Measurements from ENCODE around the gene INPP5D. TPM values are rescaled to one million over a fixed set of nuclear protein-coding genes. Genes with fewer than 3 reads are reported as not detected.

Gene INPP5D
- total and polyA plus RNA-seq, 4 donors = 7.6 to 26.1 (median 25.3) TPM

DNA sequence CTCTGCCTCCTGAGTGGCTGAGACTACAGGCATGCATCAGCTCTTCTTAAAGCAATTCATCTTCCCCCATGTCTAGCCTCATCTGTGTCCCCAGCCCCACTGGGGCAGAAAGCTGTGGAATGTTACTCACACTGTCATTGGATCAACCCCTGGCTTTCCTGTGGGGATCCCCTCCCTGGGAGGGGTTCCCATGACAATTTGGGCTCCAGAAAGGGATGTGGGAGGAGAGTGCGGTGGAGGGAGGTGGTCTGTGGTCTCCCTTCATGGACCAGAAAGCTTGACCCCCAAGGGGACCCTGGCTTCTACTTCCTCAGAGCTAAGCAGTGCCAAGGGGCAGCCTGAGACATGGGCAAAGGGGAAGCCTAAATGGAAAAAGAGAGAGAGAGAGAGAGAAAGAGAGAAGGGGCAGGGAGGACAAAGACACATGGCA lies 48.4 kb upstream of the INPP5D start:
- Histone ChIP-seq H3K36me3 (ENCODE audit: control insufficient read depth in 4 of 4, insufficient read depth in 4 of 4, low read length in 4 of 4) (no peaks in the 10 kb centered on the region), H3K27ac (ENCODE audit: low read depth in 1 of 2, low read length in 1 of 2) (no peak overlapping the region), H3K9me3 (ENCODE audit: control insufficient read depth in 4 of 4, insufficient read depth in 3 of 4, low read length in 3 of 4) (no peaks in the 10 kb centered on the region), H3K4me3 (no peak overlapping the region), H3K9ac (ENCODE audit: insufficient read depth in 1 of 2, low read length in 2 of 2) (no peak overlapping the region), H3K27me3 (ENCODE audit: control insufficient read depth in 3 of 3, insufficient read depth in 3 of 3, low read length in 2 of 3) (no peaks in the 10 kb centered on the region), H3K4me1 (ENCODE audit: control insufficient read depth in 5 of 5, insufficient read depth in 5 of 5, low read length in 5 of 5) (peaks cover 0 to 9% (median 4%) of the 10 kb centered on the region in 5 donors)
- ATAC-seq (ENCODE audit: insufficient read depth, low FRiP score) = no peak
- 80 to 82% methylated on average over 1 of the region's 1 CpG for WGBS, 2 donors
- peak in 1 of 3 donors; percentile 3 for DNase-seq
- no peak for TF ChIP-seq CTCF (IDR thresholded peaks at IDR 0.05; ENCODE audit: control extremely low read depth, extremely low read depth)

DNA sequence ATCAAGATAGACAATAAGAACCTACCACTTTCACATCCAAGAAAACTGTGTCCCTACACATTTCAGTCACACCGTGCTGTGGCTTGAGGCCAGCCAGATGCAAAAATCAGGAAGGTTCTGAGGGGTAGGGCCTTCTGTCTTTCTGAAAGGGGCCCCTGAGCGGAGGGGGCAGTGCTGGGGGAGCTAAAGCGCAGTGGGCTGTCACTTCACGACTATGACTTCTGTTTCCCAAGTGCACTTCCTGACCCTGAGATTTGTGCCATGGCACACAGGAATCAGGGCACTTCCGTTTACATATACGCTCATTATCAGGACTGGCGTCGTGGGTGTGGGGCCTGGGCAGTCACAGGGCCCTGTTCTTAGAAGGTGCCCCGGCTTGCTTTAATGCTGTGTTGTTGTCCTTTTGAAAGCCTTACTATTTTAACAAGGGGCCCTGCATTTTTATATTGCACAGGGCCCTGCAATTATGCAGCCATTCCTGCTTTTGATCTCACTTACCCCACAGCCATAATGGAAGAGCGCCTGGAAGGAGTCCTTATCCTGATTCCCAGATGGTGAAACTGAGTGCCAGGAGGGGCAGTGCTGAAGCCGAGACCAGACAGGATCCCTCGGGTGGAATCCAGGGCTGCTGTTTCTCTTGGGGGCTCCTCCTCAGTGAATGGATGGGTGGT lies 47.7 kb upstream of the INPP5D start:
- Histone ChIP-seq H3K36me3 (ENCODE audit: control insufficient read depth in 4 of 4, insufficient read depth in 4 of 4, low read length in 4 of 4) (no peaks in the 10 kb centered on the region), H3K27ac (ENCODE audit: low read depth in 1 of 2, low read length in 1 of 2) (peak overlapping the region in 1 of 2 donors; percentile 35), H3K9me3 (ENCODE audit: control insufficient read depth in 4 of 4, insufficient read depth in 3 of 4, low read length in 3 of 4) (peaks cover 0 to 2% (median 0%) of the 10 kb centered on the region in 4 donors), H3K4me3 (no peak overlapping the region), H3K4me1 (ENCODE audit: control insufficient read depth in 5 of 5, insufficient read depth in 5 of 5, low read length in 5 of 5) (peaks cover 0 to 9% (median 4%) of the 10 kb centered on the region in 5 donors), H3K9ac (ENCODE audit: insufficient read depth in 1 of 2, low read length in 2 of 2) (no peak overlapping the region), H3K27me3 (ENCODE audit: control insufficient read depth in 3 of 3, insufficient read depth in 3 of 3, low read length in 2 of 3) (no peaks in the 10 kb centered on the region)
- 28 to 46% methylated on average over 12 of the region's 12 CpGs for WGBS, 2 donors
- ATAC-seq (ENCODE audit: insufficient read depth, low FRiP score) = no peak
- no peak for TF ChIP-seq CTCF (IDR thresholded peaks at IDR 0.05; ENCODE audit: control extremely low read depth, extremely low read depth)
- DNase-seq = peak in 2 of 3 donors; percentile 1 to 34

DNA sequence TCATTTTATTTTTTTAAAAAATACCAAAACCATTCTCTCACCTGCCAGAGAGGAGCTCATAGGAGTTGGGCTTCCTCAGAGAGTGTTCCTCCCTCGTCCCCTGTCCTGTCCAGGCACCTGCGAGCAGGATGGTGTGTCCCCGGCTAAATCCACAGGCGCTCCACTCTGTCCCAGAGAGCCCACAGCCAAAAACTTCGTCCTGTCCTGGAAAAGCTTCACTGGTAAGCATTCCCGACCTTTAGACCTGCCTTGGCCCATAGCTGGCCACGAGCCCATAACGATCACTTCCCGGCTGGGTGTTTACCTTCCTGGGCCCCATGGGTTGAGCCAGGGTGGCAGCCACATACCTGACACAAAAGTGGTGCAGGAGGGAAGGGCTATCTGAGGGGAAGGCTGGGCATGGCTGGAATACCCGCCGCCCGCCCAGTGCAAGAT lies 47.1 kb upstream of the INPP5D start, which contains the start of gene NGEF:
NGEF (minus strand) TSS at position 230 of the 435 bp plus-strand sequence. CDS start 38,366 bp downstream, outside the sequence.
- peak within 1 kb of the TSS in 1 of 2 donors; percentile 35 for H3K27ac ChIP-seq (ENCODE audit: low read depth in 1 of 2, low read length in 1 of 2)
- peaks cover 0 to 3% (median 0%) of the 10 kb centered on the region in 4 donors for H3K9me3 ChIP-seq (ENCODE audit: control insufficient read depth in 4 of 4, insufficient read depth in 3 of 4, low read length in 3 of 4)
- ATAC-seq (ENCODE audit: insufficient read depth, low FRiP score) (no peak), DNase-seq (no peak)
- peaks cover 0 to 9% (median 4%) of the 10 kb centered on the region in 5 donors for H3K4me1 ChIP-seq (ENCODE audit: control insufficient read depth in 5 of 5, insufficient read depth in 5 of 5, low read length in 5 of 5)
- H3K27me3 ChIP-seq (ENCODE audit: control insufficient read depth in 3 of 3, insufficient read depth in 3 of 3, low read length in 2 of 3) = no peaks in the 10 kb centered on the region
- H3K9ac ChIP-seq (ENCODE audit: insufficient read depth in 1 of 2, low read length in 2 of 2) = no peak within 1 kb of the TSS
- WGBS, 2 donors = 83 to 90% methylated on average over 12 of the region's 12 CpGs
- no peak within 1 kb of the TSS for H3K4me3 ChIP-seq
- H3K36me3 ChIP-seq (ENCODE audit: control insufficient read depth in 4 of 4, insufficient read depth in 4 of 4, low read length in 4 of 4) = no peaks in the 10 kb centered on the region
- TF ChIP-seq CTCF (IDR thresholded peaks at IDR 0.05; ENCODE audit: control extremely low read depth, extremely low read depth) = no peak

Measured in lung (tissue), 12 donors.